ENCODE data around the gene PITPNC1.

PITPNC1 gene

DNA sequence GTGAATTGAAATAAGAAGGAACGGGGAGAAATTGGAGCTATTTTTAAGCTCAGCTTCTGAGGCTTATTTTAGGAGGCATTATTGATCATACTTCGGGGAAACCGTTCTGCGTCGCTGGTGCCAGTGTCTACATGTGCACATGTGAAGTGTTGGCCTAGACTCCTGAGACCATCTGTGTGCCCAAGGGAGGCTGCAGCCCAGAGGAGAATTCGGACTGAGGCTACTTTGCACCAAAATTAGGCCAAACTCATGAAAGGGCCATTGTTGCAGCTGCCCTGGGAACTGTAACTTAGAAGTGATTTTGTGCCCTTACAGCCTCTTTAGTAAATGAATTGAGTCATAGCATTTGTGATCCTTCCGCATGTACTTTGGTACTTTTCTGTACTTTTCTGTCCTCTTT is 238.7 kb downstream of the PITPNC1 start:
- no peaks in the 10 kb centered on the region for H3K27me3 ChIP-seq (replicated peaks; ENCODE audit: insufficient read depth, low read length)
- H3K4me2 ChIP-seq (ENCODE audit: low read depth, low read length) = no peak overlapping the region

DNA sequence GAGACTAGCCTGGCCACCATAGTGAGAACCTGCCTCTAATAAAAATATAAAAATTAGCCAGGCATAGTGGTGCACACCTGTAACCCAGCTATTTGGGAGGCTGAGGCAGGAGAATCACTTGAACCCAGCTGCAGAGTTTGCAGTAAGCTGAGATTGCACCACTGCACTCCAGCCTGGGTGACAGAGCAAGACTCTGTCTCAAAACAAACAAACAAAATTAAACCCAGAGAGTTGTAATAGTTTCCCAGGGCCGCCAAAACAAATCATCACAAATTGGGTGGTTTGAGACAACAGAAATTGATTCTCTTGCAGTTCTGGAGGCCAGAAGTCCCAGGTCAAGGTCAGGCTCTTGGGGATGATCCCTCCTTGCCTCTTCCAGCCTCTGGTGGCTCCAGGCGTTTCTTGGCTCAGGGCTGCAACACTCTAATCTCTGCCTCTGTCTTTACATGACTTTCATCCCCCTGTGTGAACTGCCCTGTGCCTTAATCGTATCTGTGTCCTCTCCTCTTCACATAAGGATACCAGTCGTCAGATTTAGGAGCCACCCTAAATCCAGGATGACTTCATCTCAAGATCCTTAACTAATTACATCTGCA is 240.3 kb downstream of the PITPNC1 start:
- no peaks in the 10 kb centered on the region for H3K79me2 ChIP-seq (ENCODE audit: low read length)

More for the DNA sequence above, 238.7 kb downstream of the PITPNC1 start:
- Histone ChIP-seq H3K27ac (ENCODE audit: low read length) (no peak overlapping the region), H4K20me1 (ENCODE audit: insufficient read depth, low read length) (no peaks in the 10 kb centered on the region), H3K9ac (ENCODE audit: low read length) (no peak overlapping the region), H3K79me2 (ENCODE audit: low read length) (no peaks in the 10 kb centered on the region), H3K4me1 (ENCODE audit: low read length) (no peaks in the 10 kb centered on the region), H3F3A (ENCODE audit: insufficient read depth, low read length) (no peaks in the 10 kb centered on the region), H3K4me3 (ENCODE audit: low read length) (no peak overlapping the region), H3K9me2 (replicated peaks; ENCODE audit: insufficient read depth, low read length) (no peaks in the 10 kb centered on the region), H2AFZ (ENCODE audit: low read length) (no peak overlapping the region), H3K36me3 (replicated peaks; ENCODE audit: insufficient read depth, low read length) (no peaks in the 10 kb centered on the region), H3K9me3 (replicated peaks; ENCODE audit: insufficient read depth, low read length) (no peaks in the 10 kb centered on the region)
- no peak for DNase-seq
- TF ChIP-seq EZH2 (optimal IDR thresholded peaks at IDR 0.05; ENCODE audit: low read depth, low read length) (no peak), EZH2phosphoT487 (IDR thresholded peaks at IDR 0.05; ENCODE audit: low read length) (no peak)
- TF ChIP-seq, protein P1, sequence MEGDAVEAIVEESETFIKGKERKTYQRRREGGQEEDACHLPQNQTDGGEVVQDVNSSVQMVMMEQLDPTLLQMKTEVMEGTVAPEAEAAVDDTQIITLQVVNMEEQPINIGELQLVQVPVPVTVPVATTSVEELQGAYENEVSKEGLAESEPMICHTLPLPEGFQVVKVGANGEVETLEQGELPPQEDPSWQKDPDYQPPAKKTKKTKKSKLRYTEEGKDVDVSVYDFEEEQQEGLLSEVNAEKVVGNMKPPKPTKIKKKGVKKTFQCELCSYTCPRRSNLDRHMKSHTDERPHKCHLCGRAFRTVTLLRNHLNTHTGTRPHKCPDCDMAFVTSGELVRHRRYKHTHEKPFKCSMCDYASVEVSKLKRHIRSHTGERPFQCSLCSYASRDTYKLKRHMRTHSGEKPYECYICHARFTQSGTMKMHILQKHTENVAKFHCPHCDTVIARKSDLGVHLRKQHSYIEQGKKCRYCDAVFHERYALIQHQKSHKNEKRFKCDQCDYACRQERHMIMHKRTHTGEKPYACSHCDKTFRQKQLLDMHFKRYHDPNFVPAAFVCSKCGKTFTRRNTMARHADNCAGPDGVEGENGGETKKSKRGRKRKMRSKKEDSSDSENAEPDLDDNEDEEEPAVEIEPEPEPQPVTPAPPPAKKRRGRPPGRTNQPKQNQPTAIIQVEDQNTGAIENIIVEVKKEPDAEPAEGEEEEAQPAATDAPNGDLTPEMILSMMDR (IDR thresholded peaks at IDR 0.05; ENCODE audit: low read length) = no peak

DNA sequence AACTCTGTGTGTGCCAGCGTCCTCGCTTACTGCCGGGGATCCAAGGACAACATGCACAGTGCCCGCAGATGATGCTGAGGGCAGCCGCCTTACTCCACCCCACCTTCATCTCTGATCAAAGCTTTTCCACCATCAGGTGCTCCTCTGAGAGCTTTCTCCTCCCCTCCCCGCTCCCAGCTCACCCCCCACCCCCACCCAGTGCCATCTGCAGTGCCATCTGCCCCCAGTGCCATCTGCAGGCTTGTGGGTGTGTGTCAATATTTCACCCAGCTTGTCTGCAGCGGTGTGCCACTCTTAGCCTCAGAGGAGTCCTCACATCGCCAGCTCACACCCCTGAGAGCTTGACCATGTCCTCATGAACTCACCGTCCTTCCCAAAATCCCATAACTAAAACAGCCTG is 242.5 kb downstream of the PITPNC1 start:
- H3K36me3 ChIP-seq (replicated peaks; ENCODE audit: insufficient read depth, low read length) = no peaks in the 10 kb centered on the region
- TF ChIP-seq, protein P1 (IDR thresholded peaks at IDR 0.05; ENCODE audit: low read length) = no peak
- no peak for TF ChIP-seq EZH2 (optimal IDR thresholded peaks at IDR 0.05; ENCODE audit: low read depth, low read length)
- TF ChIP-seq EZH2phosphoT487 (IDR thresholded peaks at IDR 0.05; ENCODE audit: low read length) = no peak

More for the DNA sequence above, 240.3 kb downstream of the PITPNC1 start:
- Histone ChIP-seq H3K4me2 (ENCODE audit: low read depth, low read length) (no peak overlapping the region), H3K4me1 (ENCODE audit: low read length) (no peaks in the 10 kb centered on the region), H3F3A (ENCODE audit: insufficient read depth, low read length) (no peaks in the 10 kb centered on the region), H3K4me3 (ENCODE audit: low read length) (no peak overlapping the region), H3K27me3 (replicated peaks; ENCODE audit: insufficient read depth, low read length) (no peaks in the 10 kb centered on the region), H3K9me3 (replicated peaks; ENCODE audit: insufficient read depth, low read length) (no peaks in the 10 kb centered on the region), H4K20me1 (ENCODE audit: insufficient read depth, low read length) (no peaks in the 10 kb centered on the region), H3K9ac (ENCODE audit: low read length) (no peak overlapping the region), H3K36me3 (replicated peaks; ENCODE audit: insufficient read depth, low read length) (no peaks in the 10 kb centered on the region), H3K9me2 (replicated peaks; ENCODE audit: insufficient read depth, low read length) (no peaks in the 10 kb centered on the region), H3K27ac (ENCODE audit: low read length) (no peak overlapping the region), H2AFZ (ENCODE audit: low read length) (no peak overlapping the region)
- TF ChIP-seq, protein P1 (IDR thresholded peaks at IDR 0.05; ENCODE audit: low read length) = no peak
- TF ChIP-seq EZH2phosphoT487 (IDR thresholded peaks at IDR 0.05; ENCODE audit: low read length) = no peak
- no peak for TF ChIP-seq EZH2 (optimal IDR thresholded peaks at IDR 0.05; ENCODE audit: low read depth, low read length)
- no peak for DNase-seq

More for the DNA sequence above, 242.5 kb downstream of the PITPNC1 start:
- no peaks in the 10 kb centered on the region for H3K27me3 ChIP-seq (replicated peaks; ENCODE audit: insufficient read depth, low read length)
- H3K27ac ChIP-seq (ENCODE audit: low read length) = no peak overlapping the region
- no peaks in the 10 kb centered on the region for H3F3A ChIP-seq (ENCODE audit: insufficient read depth, low read length)
- H3K9me2 ChIP-seq (replicated peaks; ENCODE audit: insufficient read depth, low read length) = no peaks in the 10 kb centered on the region
- no peaks in the 10 kb centered on the region for H3K4me1 ChIP-seq (ENCODE audit: low read length)
- H3K4me2 ChIP-seq (ENCODE audit: low read depth, low read length) = no peak overlapping the region
- no peak overlapping the region for H2AFZ ChIP-seq (ENCODE audit: low read length)
- no peak overlapping the region for H3K4me3 ChIP-seq (ENCODE audit: low read length)
- H3K9me3 ChIP-seq (replicated peaks; ENCODE audit: insufficient read depth, low read length) = no peaks in the 10 kb centered on the region
- no peak for DNase-seq
- H4K20me1 ChIP-seq (ENCODE audit: insufficient read depth, low read length) = no peaks in the 10 kb centered on the region
- H3K79me2 ChIP-seq (ENCODE audit: low read length) = no peaks in the 10 kb centered on the region
- H3K9ac ChIP-seq (ENCODE audit: low read length) = no peak overlapping the region
